ENCODE data around the gene CFAP97D2. TPM values are rescaled to one million over a fixed set of nuclear protein-coding genes. Genes with fewer than 3 reads are reported as not detected.

Gene CFAP97D2
- total RNA-seq, 4 donors from 2014 or later, result not detected

- intact Hi-C loops (cut with DNase I), result no loop called here
- Histone ChIP-seq H3K36me3 (no peaks in the 10 kb centered on the region), H3K27me3 (peaks cover 0 to 12% (median 0%) of the 10 kb centered on the region in 4 donors), H3K4me1 (peaks cover 20 to 37% (median 36%) of the 10 kb centered on the region in 4 donors), H3K4me3 (no peak overlapping the region), H3K27ac (replicated peaks in 1 of 4) (no peak overlapping the region), H3K9me3 (no peaks in the 10 kb centered on the region)
- DNase-seq (ENCODE audit: extremely low spot score), result no peak
- TF ChIP-seq POLR2A (IDR thresholded peaks at IDR 0.05; ENCODE audit: low read depth) (no peak), CTCF (IDR thresholded peaks at IDR 0.05) (no peak)
- 90% methylated on average over 25 of the region's 26 CpGs for WGBS
Observed at GRCh38 chr13:114164681-114165429, 14.2 kb upstream of the CFAP97D2 start.

- TF ChIP-seq POLR2A (IDR thresholded peaks at IDR 0.05; ENCODE audit: low read depth), result no peak
- peak in 1 of 2 donors; percentile 34 for TF ChIP-seq POLR2AphosphoS5 (IDR thresholded peaks at IDR 0.05)
- Histone ChIP-seq H3K4me1 (peaks cover 20 to 34% (median 33%) of the 10 kb centered on the region in 4 donors), H3K36me3 (no peaks in the 10 kb centered on the region), H3K27me3 (peaks cover 0 to 5% (median 0%) of the 10 kb centered on the region in 4 donors), H3K4me3 (peak overlapping the region; percentile 26 to 44 (median 38)), H3K9me3 (no peaks in the 10 kb centered on the region), H3K27ac (replicated peaks in 1 of 4) (peak overlapping the region; percentile 68 to 83 (median 72))
- DNase-seq (ENCODE audit: extremely low spot score), result no peak
- WGBS, result 44% methylated on average over 19 of the region's 20 CpGs
- intact Hi-C loops (cut with DNase I), result no loop called here
Observed at GRCh38 chr13:114166381-114167131, 12.5 kb upstream of the CFAP97D2 start.

GRCh38 chr13:114167426-114167825 is 11.6 kb upstream of the CFAP97D2 start:
- no peak for DNase-seq (ENCODE audit: extremely low spot score)
- no peaks in the 10 kb centered on the region for H3K27me3 ChIP-seq
- H3K9me3 ChIP-seq, result no peaks in the 10 kb centered on the region
- intact Hi-C loops (cut with DNase I), result no loop called here
- peaks cover 15 to 26% (median 25%) of the 10 kb centered on the region in 4 donors for H3K4me1 ChIP-seq
- H3K4me3 ChIP-seq, result no peak overlapping the region
- H3K27ac ChIP-seq (replicated peaks in 1 of 4), result peak overlapping the region; percentile 68 to 83 (median 72)
- no peaks in the 10 kb centered on the region for H3K36me3 ChIP-seq
- 40% methylated on average over 5 of the region's 5 CpGs for WGBS
- peak in 1 of 2 donors; percentile 16 for TF ChIP-seq POLR2AphosphoS5 (IDR thresholded peaks at IDR 0.05)
- no peak for TF ChIP-seq EP300 (IDR thresholded peaks at IDR 0.05)

- no peaks in the 10 kb centered on the region for H3K27me3 ChIP-seq
- no peak overlapping the region for H3K4me3 ChIP-seq
- TF ChIP-seq CTCF (IDR thresholded peaks at IDR 0.05) (no peak), POLR2AphosphoS5 (IDR thresholded peaks at IDR 0.05) (no peak), EP300 (IDR thresholded peaks at IDR 0.05) (no peak), POLR2A (IDR thresholded peaks at IDR 0.05; ENCODE audit: low read depth) (no peak)
- H3K9me3 ChIP-seq, result peaks cover 0 to 4% (median 2%) of the 10 kb centered on the region in 4 donors
- peaks cover 15 to 23% (median 20%) of the 10 kb centered on the region in 4 donors for H3K4me1 ChIP-seq
- no peaks in the 10 kb centered on the region for H3K36me3 ChIP-seq
- H3K27ac ChIP-seq (replicated peaks in 1 of 4), result peak overlapping the region in 3 of 4 donors; percentile 68 to 83 (median 73)
- intact Hi-C loops (cut with DNase I), result no loop called here
- no peak for DNase-seq (ENCODE audit: extremely low spot score)
- WGBS, result 94% methylated on average over 5 of the region's 5 CpGs
Observed at GRCh38 chr13:114167885-114168284, 11.2 kb upstream of the CFAP97D2 start.

- Histone ChIP-seq H3K27ac (replicated peaks in 1 of 4) (no peak overlapping the region), H3K4me3 (no peak overlapping the region), H3K4me1 (no peaks in the 10 kb centered on the region), H3K9me3 (peaks cover 0 to 12% (median 6%) of the 10 kb centered on the region in 4 donors), H3K36me3 (no peaks in the 10 kb centered on the region), H3K27me3 (no peaks in the 10 kb centered on the region)
- 79% methylated on average over 3 of the region's 3 CpGs for WGBS
- no peak for TF ChIP-seq POLR2AphosphoS5 (IDR thresholded peaks at IDR 0.05)
- TF ChIP-seq EP300 (IDR thresholded peaks at IDR 0.05), result no peak
- TF ChIP-seq POLR2A (IDR thresholded peaks at IDR 0.05; ENCODE audit: low read depth), result no peak
- no peak for TF ChIP-seq CTCF (IDR thresholded peaks at IDR 0.05)
- intact Hi-C loops (cut with DNase I), result no loop called here
- no peak for DNase-seq (ENCODE audit: extremely low spot score)
Observed at GRCh38 chr13:114173272-114173671, 5.8 kb upstream of the CFAP97D2 start.
